HG03280 (cell line): ENCODE measurements around the gene MYCL.

Source experiments
- ATAC-seq: cut with Tn5 transposase; IDR thresholded peaks from one replicate; pipeline ENCODE4 v1.9.1; 2021; ENCODE audit warnings: mild to moderate bottlenecking, moderate library complexity; ENCODE audit not compliant: unreplicated experiment

MYCL gene

GRCh38 chr1:39857126-39857878 lies 44.4 kb downstream of the MYCL start:
- ATAC-seq = no peak

- ATAC-seq = no peak
These were observed 47.0 kb downstream of the MYCL start for GRCh38 chr1:39854738-39855137.

- no peak for ATAC-seq
These were observed 47.4 kb downstream of the MYCL start for GRCh38 chr1:39854314-39854713.

GRCh38 chr1:39852876-39853275 lies 48.8 kb downstream of the MYCL start:
- no peak for ATAC-seq

- ATAC-seq = no peak
These were observed 49.4 kb downstream of the MYCL start for GRCh38 chr1:39852214-39852791.

- ATAC-seq = no peak
These were observed 51.0 kb downstream of the MYCL start for GRCh38 chr1:39850606-39851216.

GRCh38 chr1:39849203-39849602 lies 52.5 kb downstream of the MYCL start:
- no peak for ATAC-seq

- ATAC-seq = no peak
These were observed 53.8 kb downstream of the MYCL start for GRCh38 chr1:39847940-39848339.

GRCh38 chr1:39846796-39847195 lies 54.9 kb downstream of the MYCL start:
- no peak for ATAC-seq

GRCh38 chr1:39845569-39846566 lies 55.8 kb downstream of the MYCL start:
- no peak for ATAC-seq
